GM23338 (cell line): ENCODE results near the gene FAM193B. TPM values are rescaled to one million over a fixed set of nuclear protein-coding genes. Genes with fewer than 3 reads are reported as not detected.

Experiments
- ATAC-seq: fragments of 200-7000 bp; cut with Tn5 transposase; 3 replicates; pipeline ENCODE4 v1.9.1; 2020
- DNase-seq: peaks from one replicate; pipeline ENCODE4 v3.0.0-alpha.2; 2015; ENCODE audit warnings: low spot score
- H2AFZ ChIP-seq: fragments of 200-600 bp; sonication (generic); 2 replicates; pipeline ENCODE4 v1.8.0; 2016; ENCODE audit warnings: antibody characterized with exemption, mild to moderate bottlenecking, moderate library complexity
- H3F3A ChIP-seq: fragments of 200-600 bp; sonication (generic); replicated peaks from 2 replicates; pipeline ENCODE4 v1.8.0; 2017; ENCODE audit warnings: antibody characterized with exemption, mixed run types, low read depth
- H3K27ac ChIP-seq: fragments of 200-600 bp; sonication (generic); 2 replicates; pipeline ENCODE4 v1.6.1; 2016; ENCODE audit warnings: low read depth
- H3K27me3 ChIP-seq: fragments of 200-600 bp; sonication (generic); 2 replicates; pipeline ENCODE4 v1.8.0; 2016; ENCODE audit warnings: mild to moderate bottlenecking, mixed run types, moderate library complexity; ENCODE audit not compliant: insufficient read depth
- H3K36me3 ChIP-seq: fragments of 200-600 bp; sonication (generic); 2 replicates; pipeline ENCODE4 v1.8.0; 2016; ENCODE audit warnings: mild to moderate bottlenecking; ENCODE audit not compliant: insufficient read depth
- H3K4me1 ChIP-seq: fragments of 200-600 bp; sonication (generic); 2 replicates; pipeline ENCODE4 v1.8.0; 2016; ENCODE audit warnings: mild to moderate bottlenecking, moderate library complexity; ENCODE audit not compliant: insufficient read depth
- H3K4me2 ChIP-seq: fragments of 200-600 bp; sonication (generic); 2 replicates; pipeline ENCODE4 v1.7.1; 2017; ENCODE audit warnings: mixed run types
- H3K4me3 ChIP-seq: fragments of 200-600 bp; sonication (generic); 2 replicates; pipeline ENCODE4 v1.6.1; 2016; ENCODE audit warnings: mixed run types
- H3K79me2 ChIP-seq: fragments of 200-600 bp; sonication (generic); replicated peaks from 2 replicates; pipeline ENCODE4 v1.8.0; 2017; ENCODE audit warnings: mild to moderate bottlenecking; ENCODE audit not compliant: insufficient read depth
- H3K9me2 ChIP-seq: fragments of 200-600 bp; sonication (generic); 2 replicates; pipeline ENCODE4 v1.8.0; 2017; ENCODE audit not compliant: insufficient read depth
- H4K20me1 ChIP-seq: fragments of 200-600 bp; sonication (generic); replicated peaks from 2 replicates; pipeline ENCODE4 v1.8.0; 2017; ENCODE audit warnings: mild to moderate bottlenecking; ENCODE audit not compliant: insufficient read depth
- H3K27ac Mint-ChIP-seq: 2 replicates; pipeline ENCODE4 v1.8.0; 2020; ENCODE audit warnings: inconsistent platforms, mild to moderate bottlenecking, moderate library complexity, mixed read lengths
- H3K27me3 Mint-ChIP-seq: 3 replicates; pipeline ENCODE4 v1.8.0; 2022; ENCODE audit warnings: low read depth, mild to moderate bottlenecking, moderate library complexity, mixed read lengths, inconsistent platforms; ENCODE audit not compliant: insufficient read depth, poor library complexity
- H3K36me3 Mint-ChIP-seq: 3 replicates; pipeline ENCODE4 v1.8.0; 2021; ENCODE audit warnings: low read depth, mild to moderate bottlenecking, inconsistent platforms, moderate library complexity, mixed read lengths
- H3K4me1 Mint-ChIP-seq: 3 replicates; pipeline ENCODE4 v1.8.0; 2020; ENCODE audit warnings: mild to moderate bottlenecking, inconsistent platforms, mixed read lengths
- H3K4me3 Mint-ChIP-seq: 3 replicates; pipeline ENCODE4 v1.8.0; 2021; ENCODE audit warnings: moderate library complexity, mild to moderate bottlenecking, inconsistent platforms, mixed read lengths
- H3K9me3 Mint-ChIP-seq: 3 replicates; pipeline ENCODE4 v1.8.0; 2020; ENCODE audit warnings: moderate library complexity, mild to moderate bottlenecking, inconsistent platforms, mixed read lengths
- EZH2 ChIP-seq: fragments of 200-600 bp; sonication (generic); IDR thresholded peaks from one replicate; pipeline ENCODE4 v1.8.0; 2017; ENCODE audit warnings: antibody characterized with exemption, mild to moderate bottlenecking, low read depth; ENCODE audit not compliant: unreplicated experiment
- EZH2phosphoT487 ChIP-seq: fragments of 200-600 bp; sonication (generic); IDR thresholded peaks from one replicate; pipeline ENCODE4 v1.8.1; 2018; ENCODE audit warnings: antibody characterized with exemption; ENCODE audit not compliant: unreplicated experiment
- JUNB ChIP-seq: IDR thresholded peaks from one replicate; pipeline ENCODE4 v1.6.1; 2016; ENCODE audit warnings: antibody characterized with exemption; ENCODE audit not compliant: unreplicated experiment
- NANOG ChIP-seq: IDR thresholded peaks from 2 replicates; pipeline ENCODE4 v1.6.1; 2016; ENCODE audit warnings: antibody characterized with exemption, borderline replicate concordance
- POLR2AphosphoS5 ChIP-seq: IDR thresholded peaks from 2 replicates; pipeline ENCODE4 v1.6.1; 2016; ENCODE audit warnings: antibody characterized with exemption, low read depth
- STAT1 ChIP-seq: IDR thresholded peaks from one replicate; pipeline ENCODE4 v1.6.1; 2016; ENCODE audit warnings: antibody characterized with exemption; ENCODE audit not compliant: unreplicated experiment
- ZNF114 ChIP-seq: fragments of 250-450 bp; sonication (Bioruptor Pico); IDR thresholded peaks from 2 replicates; pipeline ENCODE4 v1.5.0; 2020; ENCODE audit warnings: mild to moderate bottlenecking, moderate library complexity
- ZNF331 ChIP-seq: fragments of 250-450 bp; sonication (Bioruptor Pico); IDR thresholded peaks from 2 replicates; pipeline ENCODE4 v1.5.0; 2020; ENCODE audit warnings: low read depth, mild to moderate bottlenecking, moderate library complexity
- ZNF462 ChIP-seq: fragments of 250-450 bp; sonication (Bioruptor Pico); IDR thresholded peaks from 2 replicates; pipeline ENCODE4 v1.5.0; 2020; ENCODE audit warnings: mild to moderate bottlenecking, moderate library complexity
- polyA plus RNA-seq: library from polyadenylated mRNA; unstranded; fragments of >200 nt; fragmentation: Nextera tagmentation; extraction: Ambion mirVana; gene quantifications from 2 replicates; pipeline ENCODE4 v1.2.1, GENCODE V29; 2016
- total RNA-seq: library from RNA; depleted of rRNA; stranded (reverse); fragments of >200 nt; shearing (Covaris generic); gene quantifications from 2 replicates; pipeline ENCODE4 v1.2.3, GENCODE V29; 2014
- TF ChIP-seq, protein P1 (sequence below): IDR thresholded peaks from one replicate; pipeline ENCODE4 v1.6.1; 2018; ENCODE audit warnings: antibody characterized with exemption; ENCODE audit not compliant: unreplicated experiment
- TF ChIP-seq, protein P2 (sequence below), 2 experiments: fragments of 200-600 bp in 1 of 2; sonication (generic) in 1 of 2; conservative IDR thresholded peaks; 2 replicates each; pipeline versions ENCODE4 v1.5.1 to v1.6.1; 2016 to 2017; ENCODE audit warnings: antibody characterized with exemption in 2 of 2, low read depth in 2 of 2, mild to moderate bottlenecking in 2 of 2, moderate library complexity in 1 of 2

FAM193B gene
- total and polyA plus RNA-seq, 2 experiments from 2014 or later = 44.4 to 58.6 TPM

DNA sequence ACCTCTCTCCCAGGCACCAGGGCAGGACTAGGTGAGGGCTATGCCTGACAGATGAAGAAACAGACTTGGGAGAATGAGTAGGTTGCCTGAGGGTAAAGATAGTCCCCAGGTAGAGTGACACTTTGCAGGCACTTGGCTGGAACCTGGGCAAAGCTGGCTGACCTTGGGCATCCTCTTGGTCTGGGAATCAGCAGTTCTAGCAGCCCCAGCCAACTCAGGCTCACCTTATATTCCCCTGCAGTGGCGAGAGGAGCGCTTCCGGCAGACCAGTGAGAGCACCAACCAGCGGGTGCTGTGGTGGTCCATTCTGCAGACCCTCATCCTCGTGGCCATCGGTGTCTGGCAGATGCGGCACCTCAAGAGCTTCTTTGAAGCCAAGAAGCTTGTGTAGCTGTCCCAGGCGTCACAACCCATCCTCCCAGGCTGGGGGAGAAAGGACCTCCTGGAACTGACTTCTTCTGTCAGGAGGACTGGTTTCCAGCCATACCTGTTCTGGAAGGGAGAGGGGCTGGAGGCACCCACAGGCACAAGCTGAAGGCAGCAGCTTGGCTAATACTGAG, 40.7 kb upstream of the FAM193B start (continued):
- no peak for TF ChIP-seq ZNF462 (CRISPR knock-in tag)
- TF ChIP-seq, protein P1, sequence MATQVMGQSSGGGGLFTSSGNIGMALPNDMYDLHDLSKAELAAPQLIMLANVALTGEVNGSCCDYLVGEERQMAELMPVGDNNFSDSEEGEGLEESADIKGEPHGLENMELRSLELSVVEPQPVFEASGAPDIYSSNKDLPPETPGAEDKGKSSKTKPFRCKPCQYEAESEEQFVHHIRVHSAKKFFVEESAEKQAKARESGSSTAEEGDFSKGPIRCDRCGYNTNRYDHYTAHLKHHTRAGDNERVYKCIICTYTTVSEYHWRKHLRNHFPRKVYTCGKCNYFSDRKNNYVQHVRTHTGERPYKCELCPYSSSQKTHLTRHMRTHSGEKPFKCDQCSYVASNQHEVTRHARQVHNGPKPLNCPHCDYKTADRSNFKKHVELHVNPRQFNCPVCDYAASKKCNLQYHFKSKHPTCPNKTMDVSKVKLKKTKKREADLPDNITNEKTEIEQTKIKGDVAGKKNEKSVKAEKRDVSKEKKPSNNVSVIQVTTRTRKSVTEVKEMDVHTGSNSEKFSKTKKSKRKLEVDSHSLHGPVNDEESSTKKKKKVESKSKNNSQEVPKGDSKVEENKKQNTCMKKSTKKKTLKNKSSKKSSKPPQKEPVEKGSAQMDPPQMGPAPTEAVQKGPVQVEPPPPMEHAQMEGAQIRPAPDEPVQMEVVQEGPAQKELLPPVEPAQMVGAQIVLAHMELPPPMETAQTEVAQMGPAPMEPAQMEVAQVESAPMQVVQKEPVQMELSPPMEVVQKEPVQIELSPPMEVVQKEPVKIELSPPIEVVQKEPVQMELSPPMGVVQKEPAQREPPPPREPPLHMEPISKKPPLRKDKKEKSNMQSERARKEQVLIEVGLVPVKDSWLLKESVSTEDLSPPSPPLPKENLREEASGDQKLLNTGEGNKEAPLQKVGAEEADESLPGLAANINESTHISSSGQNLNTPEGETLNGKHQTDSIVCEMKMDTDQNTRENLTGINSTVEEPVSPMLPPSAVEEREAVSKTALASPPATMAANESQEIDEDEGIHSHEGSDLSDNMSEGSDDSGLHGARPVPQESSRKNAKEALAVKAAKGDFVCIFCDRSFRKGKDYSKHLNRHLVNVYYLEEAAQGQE = no peak
- TF ChIP-seq NANOG = no peak
- no peak for TF ChIP-seq EZH2

DNA sequence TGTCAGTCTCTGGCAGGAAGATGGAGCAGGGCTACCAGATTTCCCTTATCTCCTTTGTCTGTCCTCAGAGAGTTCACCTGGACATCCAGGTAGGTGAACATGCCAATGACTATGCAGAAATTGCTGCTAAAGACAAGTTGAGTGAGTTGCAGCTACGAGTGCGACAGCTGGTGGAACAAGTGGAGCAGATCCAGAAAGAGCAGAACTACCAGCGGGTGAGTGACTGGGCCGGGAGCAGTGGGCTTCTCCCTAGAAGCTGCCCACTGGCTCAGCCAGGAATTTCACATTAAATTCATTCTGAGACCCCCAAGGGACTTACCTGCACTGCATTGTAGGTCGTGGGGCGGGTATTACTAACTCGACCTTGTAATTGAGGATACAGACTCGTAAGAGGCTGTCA, 39.7 kb upstream of the FAM193B start:
- Histone ChIP-seq H3K4me2 (no peak overlapping the region), H3K79me2 (peaks cover 11% of the 10 kb centered on the region; the same call in 1 of the 2 replicates)
- no peak for ATAC-seq
- TF ChIP-seq, protein P2, sequence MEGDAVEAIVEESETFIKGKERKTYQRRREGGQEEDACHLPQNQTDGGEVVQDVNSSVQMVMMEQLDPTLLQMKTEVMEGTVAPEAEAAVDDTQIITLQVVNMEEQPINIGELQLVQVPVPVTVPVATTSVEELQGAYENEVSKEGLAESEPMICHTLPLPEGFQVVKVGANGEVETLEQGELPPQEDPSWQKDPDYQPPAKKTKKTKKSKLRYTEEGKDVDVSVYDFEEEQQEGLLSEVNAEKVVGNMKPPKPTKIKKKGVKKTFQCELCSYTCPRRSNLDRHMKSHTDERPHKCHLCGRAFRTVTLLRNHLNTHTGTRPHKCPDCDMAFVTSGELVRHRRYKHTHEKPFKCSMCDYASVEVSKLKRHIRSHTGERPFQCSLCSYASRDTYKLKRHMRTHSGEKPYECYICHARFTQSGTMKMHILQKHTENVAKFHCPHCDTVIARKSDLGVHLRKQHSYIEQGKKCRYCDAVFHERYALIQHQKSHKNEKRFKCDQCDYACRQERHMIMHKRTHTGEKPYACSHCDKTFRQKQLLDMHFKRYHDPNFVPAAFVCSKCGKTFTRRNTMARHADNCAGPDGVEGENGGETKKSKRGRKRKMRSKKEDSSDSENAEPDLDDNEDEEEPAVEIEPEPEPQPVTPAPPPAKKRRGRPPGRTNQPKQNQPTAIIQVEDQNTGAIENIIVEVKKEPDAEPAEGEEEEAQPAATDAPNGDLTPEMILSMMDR (conservative IDR thresholded peaks at IDR 0.05; ENCODE audit: low read depth in 2 of 2) = no peak
- no peak for TF ChIP-seq EZH2phosphoT487
- no peak for TF ChIP-seq STAT1
- TF ChIP-seq POLR2AphosphoS5 = no peak
- no peak for TF ChIP-seq ZNF114 (CRISPR knock-in tag)
- TF ChIP-seq JUNB = no peak
- TF ChIP-seq ZNF331 (CRISPR knock-in tag) = no peak
- TF ChIP-seq NANOG = no peak

More for the DNA sequence above, 39.7 kb upstream of the FAM193B start:
- Histone ChIP-seq H3K27me3 (0 out of 2 replicates have a peak, but pooled peaks cover 9% of the 10 kb centered on the region), H4K20me1 (no peaks in the 10 kb centered on the region; the same call in 1 of the 2 replicates), H3K4me3 (no peak overlapping the region), H2AFZ (no peak overlapping the region), H3K4me1 (peaks cover 4% of the 10 kb centered on the region; the same call in 1 of the 2 replicates), H3K36me3 (peaks cover 16% of the 10 kb centered on the region), H3F3A (0 out of 2 replicates have a peak, but pooled peaks cover 13% of the 10 kb centered on the region), H3K27ac (no peak overlapping the region), H3K9me2 (no peaks in the 10 kb centered on the region)
- Mint-ChIP-seq H3K9me3 (no peaks in the 10 kb centered on the region; the same call in 2 of the 3 replicates), H3K27ac (no peak overlapping the region), H3K27me3 (peaks cover 10% of the 10 kb centered on the region), H3K36me3 (peaks cover 44% of the 10 kb centered on the region), H3K4me1 (peaks cover 7% of the 10 kb centered on the region), H3K4me3 (no peak overlapping the region; the same call in 2 of the 3 replicates)
- DNase-seq = no peak
